GM23248 (cell line): ENCODE results near the gene GABRA4. TPM values are rescaled to one million over a fixed set of nuclear protein-coding genes. Genes with fewer than 3 reads are reported as not detected.

ENCODE experiments used
- DNase-seq: peaks from one replicate; pipeline ENCODE4 v3.0.0-alpha.2; 2015
- H2AFZ ChIP-seq: fragments of 200-600 bp; sonication (generic); 2 replicates; pipeline ENCODE4 v1.6.1; 2016; ENCODE audit warnings: antibody characterized with exemption
- H3F3A ChIP-seq: fragments of 200-600 bp; sonication (generic); 2 replicates; pipeline ENCODE4 v1.6.1; 2016; ENCODE audit warnings: mild to moderate bottlenecking, antibody characterized with exemption, mixed run types; ENCODE audit not compliant: insufficient read depth
- H3K27ac ChIP-seq: fragments of 200-600 bp; sonication (generic); 2 replicates; pipeline ENCODE4 v1.5.1; 2016; ENCODE audit warnings: mild to moderate bottlenecking
- H3K27me3 ChIP-seq: fragments of 200-600 bp; sonication (generic); replicated peaks from 2 replicates; pipeline ENCODE4 v1.6.1; 2016; ENCODE audit warnings: mild to moderate bottlenecking; ENCODE audit not compliant: insufficient read depth
- H3K36me3 ChIP-seq: fragments of 200-600 bp; sonication (generic); 2 replicates; pipeline ENCODE4 v1.6.1; 2016; ENCODE audit warnings: low read depth, mild to moderate bottlenecking
- H3K4me1 ChIP-seq: fragments of 200-600 bp; sonication (generic); 2 replicates; pipeline ENCODE4 v1.6.1; 2016; ENCODE audit warnings: mild to moderate bottlenecking; ENCODE audit not compliant: insufficient read depth
- H3K4me2 ChIP-seq: fragments of 200-600 bp; sonication (generic); one replicate; pipeline ENCODE4 v1.6.1; 2016; ENCODE audit warnings: mild to moderate bottlenecking; ENCODE audit not compliant: unreplicated experiment
- H3K4me3 ChIP-seq: fragments of 200-600 bp; sonication (generic); 2 replicates; pipeline ENCODE4 v1.5.1; 2016; ENCODE audit warnings: mild to moderate bottlenecking
- H3K79me2 ChIP-seq: fragments of 200-600 bp; sonication (generic); 2 replicates; pipeline ENCODE4 v1.6.1; 2016; ENCODE audit warnings: mild to moderate bottlenecking; ENCODE audit not compliant: insufficient read depth
- H3K9ac ChIP-seq: fragments of 200-600 bp; sonication (generic); 2 replicates; pipeline ENCODE4 v1.6.1; 2016; ENCODE audit warnings: mild to moderate bottlenecking
- H3K9me2 ChIP-seq: fragments of 200-600 bp; sonication (generic); 2 replicates; pipeline ENCODE4 v1.6.1; 2016; ENCODE audit warnings: mixed run types, mild to moderate bottlenecking, moderate library complexity; ENCODE audit not compliant: insufficient read depth
- H3K9me3 ChIP-seq: fragments of 200-600 bp; sonication (generic); one replicate; pipeline ENCODE4 v1.6.1; 2017; ENCODE audit warnings: low read depth
- H4K20me1 ChIP-seq: fragments of 200-600 bp; sonication (generic); 2 replicates; pipeline ENCODE4 v1.6.0; 2016; ENCODE audit not compliant: insufficient read depth
- EZH2 ChIP-seq: fragments of 200-600 bp; sonication (generic); IDR thresholded peaks from 2 replicates; pipeline ENCODE4 v1.6.1; 2018; ENCODE audit warnings: antibody characterized with exemption, mild to moderate bottlenecking; ENCODE audit not compliant: insufficient read depth, poor library complexity, severe bottlenecking
- EZH2phosphoT487 ChIP-seq: fragments of 200-600 bp; sonication (generic); IDR thresholded peaks from 2 replicates; pipeline ENCODE4 v1.6.1; 2018; ENCODE audit warnings: antibody characterized with exemption, moderate library complexity, mild to moderate bottlenecking, low read depth; ENCODE audit not compliant: insufficient read depth
- WGBS, 2 experiments: methylation state at CpG; one replicate each; pipeline ENCODE4 v1.1.6; 2015 to 2017; ENCODE audit warnings: low lambda C conversion rate in 2 of 2, low coverage in 1 of 2; ENCODE audit errors: missing lambda C conversion rate in 2 of 2; 5-methylcytosine and 5-hydroxymethylcytosine counted together
- in situ Hi-C: fragments of 300-500 bp; cut with MboI; formaldehyde crosslinking; loops from 2 replicates; pipeline ENCODE4 v1.15.0; 2020
- polyA plus RNA-seq: library from polyadenylated mRNA; unstranded; fragments of >200 nt; fragmentation: Nextera tagmentation; extraction: Ambion mirVana; gene quantifications from 2 replicates; pipeline ENCODE4 v1.2.1, GENCODE V29; 2016
- total RNA-seq: library from RNA; depleted of rRNA; stranded (reverse); fragments of >200 nt; shearing (Covaris generic); gene quantifications from 2 replicates; pipeline ENCODE4 v1.2.3, GENCODE V29; 2014

Gene GABRA4
- total and polyA plus RNA-seq, 2 experiments from 2014 or later, result not detected

DNA sequence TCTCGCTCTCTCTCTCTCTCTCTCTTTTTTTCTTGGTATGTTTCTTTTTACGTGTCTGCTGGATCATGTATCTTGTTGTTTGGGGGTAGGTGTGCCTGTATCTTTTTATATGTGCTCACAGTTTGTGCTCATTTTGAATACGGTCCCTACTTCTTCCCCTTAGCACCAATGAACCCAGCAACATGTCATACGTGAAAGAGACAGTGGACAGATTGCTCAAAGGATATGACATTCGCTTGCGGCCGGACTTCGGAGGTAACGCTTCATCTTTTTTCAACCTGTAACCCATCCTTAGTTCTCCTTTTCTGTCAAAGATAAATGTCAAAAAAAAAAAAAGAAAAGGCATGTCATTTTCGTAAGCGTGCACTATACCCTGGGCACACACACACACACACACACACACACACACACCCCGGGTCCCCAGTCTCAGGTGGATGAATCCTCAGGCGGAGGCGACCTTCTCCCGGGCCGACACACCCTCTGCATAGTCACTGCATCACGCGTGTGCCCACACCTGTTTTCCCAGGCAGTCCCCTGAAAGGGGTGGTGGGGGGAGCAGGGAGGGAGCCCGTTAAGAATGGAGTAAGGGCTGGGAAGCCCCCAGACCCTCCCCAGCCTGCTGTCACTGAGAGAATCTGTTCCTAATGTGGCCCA lies 38.5 kb upstream of the GABRA4 start:
- no peak overlapping the region for H3K27ac ChIP-seq
- H3K9me2 ChIP-seq, result no peaks in the 10 kb centered on the region
- H3K4me2 ChIP-seq, result peak overlapping the region; percentile 51
- TF ChIP-seq EZH2phosphoT487, result no peak
- no peak for TF ChIP-seq EZH2
- no peak overlapping the region for H3K9ac ChIP-seq
- H4K20me1 ChIP-seq, result no peaks in the 10 kb centered on the region
- no peaks in the 10 kb centered on the region for H3K36me3 ChIP-seq
- DNase-seq, result no peak
- peak overlapping the region; percentile 48 for H3K4me3 ChIP-seq
- H2AFZ ChIP-seq, result peak overlapping the region; percentile 49; the same call in 1 of the 2 replicates
- WGBS, 2 experiments, result 3 to 6% methylated on average over 18 to 19 of the region's 19 CpGs
- H3K4me1 ChIP-seq, result no peaks in the 10 kb centered on the region
- H3K79me2 ChIP-seq, result no peaks in the 10 kb centered on the region
- no peaks in the 10 kb centered on the region for H3K9me3 ChIP-seq
- H3F3A ChIP-seq, result no peaks in the 10 kb centered on the region
- H3K27me3 ChIP-seq, result peaks cover 14% of the 10 kb centered on the region; the same call in 1 of the 2 replicates
- in situ Hi-C loops, result no loop called here

DNA sequence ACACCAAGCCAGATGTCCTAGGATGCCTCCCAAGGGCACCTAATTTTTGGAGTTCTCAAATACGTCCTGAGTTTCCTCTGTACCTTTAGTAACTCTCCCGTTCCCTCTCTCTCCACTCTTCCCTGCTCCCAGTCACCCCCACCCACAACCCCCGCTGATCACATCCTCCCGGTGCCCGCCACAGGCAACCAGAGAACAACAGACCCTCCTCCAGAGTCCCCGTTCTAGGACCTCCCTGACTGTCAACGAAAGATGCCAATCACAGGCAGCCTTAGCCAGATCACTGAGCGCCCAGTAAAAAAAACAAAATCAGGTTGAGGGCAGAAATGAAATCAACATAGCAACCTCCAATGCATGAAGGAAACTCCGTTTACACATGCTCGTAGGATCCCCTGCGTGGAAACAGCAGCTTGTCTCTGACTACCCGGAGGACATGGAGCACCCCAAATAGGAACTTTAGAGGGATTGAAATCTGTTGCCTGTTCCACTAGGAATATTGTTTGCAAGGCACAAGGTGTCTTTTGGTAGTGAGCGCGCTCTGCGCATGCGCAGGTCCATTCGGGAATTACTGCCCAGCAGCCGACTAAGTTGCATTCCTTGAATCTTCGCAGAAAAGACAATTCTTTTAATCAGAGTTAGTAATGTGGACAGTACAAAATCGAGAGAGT lies 37.8 kb upstream of the GABRA4 start, which contains the start of gene GABRB1:
TSS of gene GABRB1 (plus strand) at position 557 of the 668 bp plus-strand sequence.
- Histone ChIP-seq H3K79me2 (no peaks in the 10 kb centered on the region), H3K4me2 (peak within 1 kb of the TSS; percentile 51), H3K9ac (no peak within 1 kb of the TSS), H3K9me3 (no peaks in the 10 kb centered on the region), H3K4me1 (no peaks in the 10 kb centered on the region), H3K27me3 (peaks cover 14% of the 10 kb centered on the region; the same call in 1 of the 2 replicates), H3K4me3 (peak within 1 kb of the TSS; percentile 48), H3F3A (no peaks in the 10 kb centered on the region), H4K20me1 (no peaks in the 10 kb centered on the region), H3K9me2 (no peaks in the 10 kb centered on the region), H3K27ac (no peak within 1 kb of the TSS), H2AFZ (peak within 1 kb of the TSS; percentile 49), H3K36me3 (no peaks in the 10 kb centered on the region)
- TF ChIP-seq EZH2, result no peak
- no peak for TF ChIP-seq EZH2phosphoT487
- WGBS, 2 experiments, result 3% methylated on average over 20 of the region's 20 CpGs
- in situ Hi-C loops, result no loop called here
- DNase-seq, result peak; percentile 39

DNA sequence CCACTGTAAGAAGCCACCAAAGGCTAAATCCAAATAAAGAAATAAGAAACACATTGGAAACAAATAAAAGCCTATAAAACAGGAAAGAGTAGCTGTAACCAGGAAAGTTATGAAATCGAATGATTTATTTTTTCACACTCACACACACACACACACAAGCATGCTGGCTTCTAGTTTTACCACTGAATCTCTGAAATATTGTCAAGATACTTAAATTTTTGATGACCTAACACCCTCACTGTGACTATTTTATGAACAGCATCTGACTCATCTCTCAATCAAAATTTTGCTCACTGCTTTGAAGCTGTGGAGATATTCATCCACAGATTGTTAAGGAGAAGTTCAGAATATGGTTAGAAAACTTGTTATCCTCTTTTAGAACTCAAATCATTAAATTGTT lies 24.1 kb upstream of the GABRA4 start:
- Histone ChIP-seq H3K36me3 (no peaks in the 10 kb centered on the region), H3K9me3 (no peaks in the 10 kb centered on the region), H3K4me1 (no peaks in the 10 kb centered on the region), H2AFZ (no peak overlapping the region), H3K4me2 (no peak overlapping the region), H3K27me3 (no peaks in the 10 kb centered on the region), H4K20me1 (no peaks in the 10 kb centered on the region), H3F3A (no peaks in the 10 kb centered on the region), H3K9me2 (no peaks in the 10 kb centered on the region), H3K9ac (no peak overlapping the region), H3K27ac (no peak overlapping the region), H3K4me3 (no peak overlapping the region), H3K79me2 (no peaks in the 10 kb centered on the region)
- in situ Hi-C loops, result no loop called here
- WGBS, 2 experiments, result 2 to 4% methylated on average over 1 of the region's 1 CpG
- DNase-seq, result no peak
- TF ChIP-seq EZH2, result no peak
- TF ChIP-seq EZH2phosphoT487, result no peak

DNA sequence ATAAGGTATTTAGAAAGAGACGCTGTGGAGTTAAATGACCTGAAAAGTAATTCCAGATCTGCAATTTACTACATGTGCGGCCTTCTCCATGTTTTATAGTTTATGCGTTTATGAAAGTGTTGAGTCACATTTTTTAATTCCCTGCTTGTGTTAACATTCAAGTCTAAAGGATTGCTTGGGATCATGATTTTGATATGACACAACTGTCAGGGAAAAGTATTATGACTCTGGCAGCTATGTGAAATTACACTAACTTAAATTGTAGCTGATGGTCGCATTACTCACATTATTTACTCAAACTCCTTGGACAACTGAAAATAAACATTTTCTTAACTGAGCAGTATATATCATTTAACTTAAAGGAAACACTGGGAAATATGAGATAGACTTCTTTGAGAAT lies 23.7 kb upstream of the GABRA4 start:
- Histone ChIP-seq H2AFZ (no peak overlapping the region), H3K4me2 (no peak overlapping the region), H3K27ac (no peak overlapping the region), H3K4me3 (no peak overlapping the region), H3F3A (no peaks in the 10 kb centered on the region), H3K79me2 (no peaks in the 10 kb centered on the region), H3K27me3 (no peaks in the 10 kb centered on the region), H3K9ac (no peak overlapping the region), H4K20me1 (no peaks in the 10 kb centered on the region), H3K9me2 (no peaks in the 10 kb centered on the region), H3K36me3 (no peaks in the 10 kb centered on the region), H3K4me1 (no peaks in the 10 kb centered on the region), H3K9me3 (no peaks in the 10 kb centered on the region)
- no peak for DNase-seq
- no peak for TF ChIP-seq EZH2phosphoT487
- no peak for TF ChIP-seq EZH2
- in situ Hi-C loops, result no loop called here
- 51 to 52% methylated on average over 4 of the region's 4 CpGs for WGBS, 2 experiments
